Astrocyte of the spinal cord (primary cell): ENCODE results near the gene FXYD7.

Source experiments
- DNase-seq: peaks from one replicate; pipeline ENCODE4 v3.0.0; 2011; ENCODE audit warnings: low read depth, low spot score
- H3K4me3 ChIP-seq: 2 replicates; pipeline ENCODE4 v1.5.1; 2011; ENCODE audit warnings: low read depth, mild to moderate bottlenecking, low read length, moderate library complexity
- CTCF ChIP-seq: IDR thresholded peaks from 2 replicates; pipeline ENCODE4 v1.5.1; 2012; ENCODE audit warnings: low read depth, mild to moderate bottlenecking, low read length, inconsistent platforms
- in situ Hi-C: cut with HindIII; loops from 2 replicates; pipeline ENCODE4 v1.10.0; 2017; ENCODE audit warnings: low sequenced_read_pairs

Gene FXYD7

GRCh38 chr19:35140962-35141836, 1.9 kb upstream of the FXYD7 start:
- peak; percentile 85 for DNase-seq
- in situ Hi-C loops, result no loop called here
- H3K4me3 ChIP-seq, result no peak overlapping the region
- TF ChIP-seq CTCF, result peak; percentile 59

GRCh38 chr19:35141837-35142605, 1.0 kb upstream of the FXYD7 start:
- TF ChIP-seq CTCF, result no peak
- in situ Hi-C loops, result no loop called here
- DNase-seq, result no peak
- no peak overlapping the region for H3K4me3 ChIP-seq

GRCh38 chr19:35142606-35143230, 337 bp upstream of the FXYD7 start:
- TF ChIP-seq CTCF, result peak; percentile 53
- in situ Hi-C loops, result no loop called here
- DNase-seq, result no peak
- no peak overlapping the region for H3K4me3 ChIP-seq

GRCh38 chr19:35143818-35144217, 763 bp downstream of the FXYD7 start:
- no peak for DNase-seq
- no peak for TF ChIP-seq CTCF
- H3K4me3 ChIP-seq, result no peak overlapping the region
- in situ Hi-C loops, result no loop called here

- TF ChIP-seq CTCF, result no peak
- no peak overlapping the region for H3K4me3 ChIP-seq
- in situ Hi-C loops, result no loop called here
- DNase-seq, result no peak
Observed at GRCh38 chr19:35144259-35144599, 1.2 kb downstream of the FXYD7 start.

GRCh38 chr19:35144600-35145436, 1.8 kb downstream of the FXYD7 start:
- no peak for TF ChIP-seq CTCF
- in situ Hi-C loops, result no loop called here
- no peak for DNase-seq

More at GRCh38 chr19:35144600-35145436, 1.8 kb downstream of the FXYD7 start:
- H3K4me3 ChIP-seq, result no peak overlapping the region
